ENCODE data around the gene GPRC5B.

GPRC5B gene

DNA sequence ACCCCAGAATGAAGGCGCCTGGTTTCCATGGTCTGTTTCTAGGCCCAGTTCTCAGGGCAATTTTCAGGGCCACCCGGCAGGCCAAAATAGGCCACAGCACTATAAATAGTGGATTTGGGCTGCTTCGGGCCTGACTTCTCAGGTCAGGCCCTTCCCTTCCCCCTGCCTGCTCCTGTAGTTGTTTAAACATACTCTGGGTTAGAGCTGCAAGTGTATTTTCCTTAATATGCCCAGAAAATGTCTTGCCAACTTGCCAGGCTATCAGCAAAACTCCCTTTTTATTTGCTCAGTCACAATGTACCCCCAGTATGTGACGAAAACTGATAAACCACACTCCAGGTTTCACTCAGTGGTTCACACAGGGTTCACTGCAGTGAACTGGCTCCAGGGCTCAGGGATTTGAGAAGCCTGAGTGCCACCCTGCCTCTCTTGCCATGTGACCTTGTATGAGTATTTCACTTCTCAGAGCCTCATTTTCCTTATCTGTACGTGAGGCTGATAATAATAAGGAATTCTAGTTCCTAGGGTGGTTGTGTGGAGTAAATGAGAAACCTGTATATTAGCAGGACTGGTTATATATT, 76.5 kb downstream of the GPRC5B start:
- DNase-seq (ENCODE audit: low read depth, low spot score): no peak
- no peak overlapping the region for H3K4me3 ChIP-seq (ENCODE audit: low read depth, low read length)
- TF ChIP-seq, protein P1, sequence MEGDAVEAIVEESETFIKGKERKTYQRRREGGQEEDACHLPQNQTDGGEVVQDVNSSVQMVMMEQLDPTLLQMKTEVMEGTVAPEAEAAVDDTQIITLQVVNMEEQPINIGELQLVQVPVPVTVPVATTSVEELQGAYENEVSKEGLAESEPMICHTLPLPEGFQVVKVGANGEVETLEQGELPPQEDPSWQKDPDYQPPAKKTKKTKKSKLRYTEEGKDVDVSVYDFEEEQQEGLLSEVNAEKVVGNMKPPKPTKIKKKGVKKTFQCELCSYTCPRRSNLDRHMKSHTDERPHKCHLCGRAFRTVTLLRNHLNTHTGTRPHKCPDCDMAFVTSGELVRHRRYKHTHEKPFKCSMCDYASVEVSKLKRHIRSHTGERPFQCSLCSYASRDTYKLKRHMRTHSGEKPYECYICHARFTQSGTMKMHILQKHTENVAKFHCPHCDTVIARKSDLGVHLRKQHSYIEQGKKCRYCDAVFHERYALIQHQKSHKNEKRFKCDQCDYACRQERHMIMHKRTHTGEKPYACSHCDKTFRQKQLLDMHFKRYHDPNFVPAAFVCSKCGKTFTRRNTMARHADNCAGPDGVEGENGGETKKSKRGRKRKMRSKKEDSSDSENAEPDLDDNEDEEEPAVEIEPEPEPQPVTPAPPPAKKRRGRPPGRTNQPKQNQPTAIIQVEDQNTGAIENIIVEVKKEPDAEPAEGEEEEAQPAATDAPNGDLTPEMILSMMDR (IDR thresholded peaks at IDR 0.05; ENCODE audit: low read depth, low read length): no peak
- in situ Hi-C loops (cut with HindIII; ENCODE audit: low sequenced_read_pairs): no loop called here

Measured in astrocyte of the spinal cord (primary cell).